ENCODE measurements around the gene COL4A3. TPM values are rescaled to one million over a fixed set of nuclear protein-coding genes. Genes with fewer than 3 reads are reported as not detected.
"Not testable (repeated sequence)": the region's sequence is repeated elsewhere in the genome, so short reads cannot be mapped to it uniquely, and the experiment has no call there.

The COL4A3 gene
- total RNA-seq, 1 donor from 2014 or later, result 3.9 TPM

DNA sequence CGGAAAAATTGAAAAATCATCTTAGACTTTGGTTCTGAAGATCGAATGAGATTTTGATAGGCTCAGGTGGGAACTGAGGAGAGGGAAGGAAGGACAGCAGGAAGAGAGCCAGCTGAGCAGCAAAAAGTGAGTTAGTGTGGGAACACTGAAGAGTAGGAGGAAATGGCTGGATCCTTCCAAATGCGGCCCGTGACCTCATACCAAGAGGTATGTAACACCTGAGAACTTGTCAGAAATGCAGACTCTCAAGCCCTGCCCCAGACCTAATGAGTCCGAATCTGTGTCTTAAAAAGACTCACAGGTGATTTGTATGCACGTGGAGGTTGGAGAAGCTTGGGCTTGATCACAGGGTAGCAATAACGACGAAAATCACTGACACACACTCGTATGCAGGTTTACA, 42.0 kb downstream of the COL4A3 start:
- no peak for DNase-seq (ENCODE audit: low spot score)

DNA sequence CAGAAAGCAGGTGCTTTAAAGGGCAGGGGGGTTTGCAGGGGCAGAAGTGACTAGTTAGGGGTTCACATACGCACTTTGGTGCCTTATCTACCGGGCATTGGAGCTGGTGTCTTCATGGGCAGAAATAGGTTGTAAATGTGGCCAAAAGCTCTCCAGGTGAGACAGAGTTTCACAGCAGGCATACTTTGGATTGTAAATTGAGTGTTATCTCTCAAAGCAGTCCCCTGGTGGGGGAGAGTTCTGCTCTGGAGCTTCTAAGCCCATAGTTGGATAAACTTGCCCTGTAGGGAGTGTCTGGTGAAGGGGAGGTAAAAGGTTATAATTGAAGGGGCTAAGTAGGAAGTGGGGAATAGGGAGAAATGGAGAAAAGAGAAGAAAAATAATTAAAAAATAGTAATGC, 43.1 kb downstream of the COL4A3 start:
- no peak for DNase-seq (ENCODE audit: low spot score)

DNA sequence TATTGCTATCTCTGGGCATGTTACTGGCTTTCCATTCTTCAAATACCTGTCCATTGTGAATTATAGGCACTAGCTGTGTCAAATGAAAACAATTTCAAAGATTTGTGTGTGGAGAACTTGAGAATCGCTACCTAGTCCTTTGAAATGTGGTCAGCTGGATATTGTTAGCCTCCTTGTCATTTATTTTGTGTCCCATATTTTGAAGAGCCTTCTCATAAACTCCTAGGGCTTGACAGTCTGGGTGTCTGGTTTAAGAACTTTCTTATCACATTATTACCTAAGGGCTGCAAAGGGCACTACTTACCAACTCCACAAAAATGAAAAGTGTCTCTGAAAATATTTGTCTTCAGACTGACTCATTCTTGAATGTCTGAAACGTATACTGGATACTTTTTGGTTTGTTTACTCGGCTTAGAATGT, 50.2 kb downstream of the COL4A3 start:
- peak; percentile 25 for DNase-seq (ENCODE audit: low spot score)

DNA sequence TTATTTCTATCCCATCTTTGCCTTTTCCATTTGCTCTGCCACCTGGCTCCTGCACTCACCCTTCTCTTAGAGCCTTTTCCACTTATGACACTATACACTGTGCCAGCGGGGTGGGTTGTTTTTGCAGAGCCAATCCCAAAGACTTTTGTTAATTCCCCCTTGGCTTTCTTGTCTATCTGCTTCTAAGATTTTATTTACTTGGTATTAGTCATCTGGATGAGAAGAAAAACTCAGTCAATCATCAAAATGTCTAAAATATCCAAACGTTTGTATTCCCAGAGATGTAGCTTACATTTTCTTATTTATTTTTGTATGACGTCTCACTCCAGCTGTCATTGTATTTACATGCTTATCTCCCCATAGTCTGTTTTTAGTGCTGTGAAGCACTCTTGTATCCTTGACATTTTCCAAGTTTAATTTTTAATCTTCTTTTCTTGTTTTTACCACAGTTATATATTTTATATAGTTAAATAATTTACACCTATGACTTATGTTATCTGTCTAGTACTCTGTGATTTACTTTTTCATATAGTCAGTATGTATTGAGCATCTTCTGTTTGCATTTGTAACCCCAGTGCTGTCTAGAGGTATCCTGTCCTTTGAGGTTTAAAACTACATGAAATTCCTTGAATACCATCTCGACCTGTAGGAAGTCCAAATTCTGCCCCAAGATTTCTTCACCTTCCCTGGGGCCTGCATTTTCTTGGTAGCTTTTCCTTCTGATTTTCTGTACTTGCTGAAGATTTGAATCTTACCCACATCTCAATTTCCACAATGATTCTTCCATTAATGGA, 55.1 kb downstream of the COL4A3 start:
- DNase-seq (ENCODE audit: low spot score), result no peak

DNA sequence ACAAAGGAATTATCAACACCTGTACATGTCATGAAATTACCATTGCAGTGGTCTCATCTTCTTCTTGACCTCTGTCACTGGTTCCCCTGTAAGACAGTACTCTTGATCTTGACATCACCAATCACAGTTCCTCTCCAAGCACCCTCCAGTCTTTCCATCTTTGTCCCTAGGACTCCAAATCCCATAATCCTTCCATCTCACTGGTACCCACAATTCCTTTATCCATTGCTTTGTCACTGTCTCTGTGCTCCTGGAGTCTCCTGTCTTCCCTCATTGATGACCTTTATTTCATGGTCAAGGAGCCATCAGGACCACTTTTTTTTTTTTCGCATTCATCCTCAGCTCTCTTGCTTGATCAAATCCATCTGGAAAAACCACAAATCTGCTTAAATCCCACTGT, 56.7 kb downstream of the COL4A3 start:
- no peak for DNase-seq (ENCODE audit: low spot score)

DNA sequence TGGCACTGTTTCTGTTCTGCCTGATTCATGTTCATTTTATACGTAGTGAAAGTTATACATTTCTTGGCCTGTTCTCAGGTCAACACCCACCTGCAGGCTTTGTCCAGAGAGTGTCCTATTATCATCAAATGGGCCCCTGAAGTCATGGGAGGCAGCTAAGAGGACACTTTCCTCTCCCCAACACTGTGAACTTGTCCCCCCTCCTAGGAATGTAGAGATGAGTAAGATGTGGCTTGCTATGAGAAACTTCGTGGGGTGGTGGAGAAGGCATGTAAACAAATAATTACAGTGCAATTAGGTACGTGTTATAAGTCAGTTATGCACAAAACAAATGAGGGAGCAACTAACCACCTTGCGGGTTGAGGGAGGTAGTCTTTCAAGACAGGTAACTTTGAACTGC, 57.9 kb downstream of the COL4A3 start:
- no peak for DNase-seq (ENCODE audit: low spot score)

DNA sequence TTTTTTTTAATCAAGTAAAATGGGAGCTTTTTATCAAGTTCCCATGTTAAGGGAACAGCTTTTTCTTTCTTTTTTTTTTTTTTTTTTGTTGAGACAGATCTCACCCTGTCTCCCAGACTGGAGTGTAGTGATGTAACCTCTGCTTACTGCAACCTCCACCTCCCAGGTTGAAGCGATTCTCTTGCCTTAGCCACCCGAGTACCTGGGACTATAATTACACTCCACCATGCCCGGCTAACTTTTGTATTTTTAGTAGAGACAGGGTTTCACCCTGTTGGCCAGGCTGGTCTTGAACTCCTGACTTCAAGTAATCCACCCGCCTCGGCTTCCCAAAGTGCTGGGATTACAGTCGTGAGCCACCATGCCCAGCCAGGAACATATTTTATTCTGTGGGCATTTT, 61.2 kb downstream of the COL4A3 start:
- DNase-seq (ENCODE audit: low spot score), result not testable (repeated sequence)

DNA sequence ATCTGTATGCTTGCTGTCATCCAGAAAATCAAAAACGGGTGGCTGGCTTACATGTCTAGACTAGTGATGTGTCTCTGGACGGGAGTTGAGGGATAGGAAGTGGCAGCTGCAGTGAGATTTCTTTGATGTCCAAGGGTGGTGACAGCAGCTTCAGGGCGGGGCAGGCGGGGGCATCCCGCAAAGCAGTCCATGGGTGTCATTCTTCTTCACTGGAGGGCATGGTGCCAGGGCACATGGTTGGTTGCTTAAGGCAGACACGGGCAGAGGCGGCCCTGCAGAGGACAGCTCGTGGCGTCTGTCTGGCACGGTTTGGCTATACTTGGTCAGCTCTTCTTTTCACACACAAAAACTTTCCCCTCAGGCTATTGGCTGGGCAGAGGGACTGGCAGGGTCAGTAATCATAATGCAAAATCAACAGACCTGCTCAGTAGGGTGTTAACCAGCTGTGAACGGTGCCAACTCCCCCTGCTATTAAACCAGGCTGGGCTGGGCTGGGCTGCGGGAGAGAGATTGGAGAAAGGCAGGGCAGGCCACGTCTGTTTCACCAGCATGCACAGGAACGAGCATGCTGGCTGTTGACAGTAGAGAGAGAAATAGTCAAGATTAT, 63.7 kb downstream of the COL4A3 start:
- no peak for DNase-seq (ENCODE audit: low spot score)

DNA sequence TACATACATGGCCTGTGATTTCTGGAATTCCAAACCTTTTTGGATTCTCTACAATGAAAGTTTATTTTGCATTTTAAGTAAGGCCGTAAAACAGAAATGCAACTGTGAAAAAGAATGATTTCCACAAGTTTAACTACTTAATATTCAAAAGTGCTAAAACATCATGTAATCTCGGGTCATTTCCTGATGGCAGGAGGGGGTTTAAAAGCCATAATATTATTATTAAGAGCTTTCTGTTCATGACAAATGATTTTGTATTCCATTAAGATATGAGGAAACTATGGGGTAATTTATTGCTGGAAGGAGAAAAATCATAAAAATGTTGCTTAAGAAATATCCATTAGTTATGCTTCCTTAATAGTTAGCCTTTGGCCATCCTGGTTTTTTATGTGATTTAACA, 65.7 kb downstream of the COL4A3 start:
- DNase-seq (ENCODE audit: low spot score), result no peak

DNA sequence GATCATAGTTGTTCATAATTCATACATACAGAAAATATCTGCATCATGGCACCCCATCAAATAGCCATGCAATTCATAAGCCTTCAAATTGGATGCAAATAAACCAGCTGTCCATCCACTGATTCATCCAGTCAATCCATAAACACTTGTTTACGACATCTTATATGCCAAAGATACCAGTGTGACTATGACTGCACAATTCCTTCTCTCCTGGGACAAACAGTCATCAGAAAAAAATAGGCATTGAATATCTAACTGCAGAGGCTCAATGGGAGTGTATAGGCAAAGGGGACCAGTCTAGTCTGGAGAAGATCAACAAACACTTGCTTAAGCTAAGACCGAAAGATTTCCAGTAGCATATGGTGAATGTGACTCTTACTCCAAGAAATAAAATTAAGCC, 70.0 kb downstream of the COL4A3 start:
- no peak for DNase-seq (ENCODE audit: low spot score)

DNA sequence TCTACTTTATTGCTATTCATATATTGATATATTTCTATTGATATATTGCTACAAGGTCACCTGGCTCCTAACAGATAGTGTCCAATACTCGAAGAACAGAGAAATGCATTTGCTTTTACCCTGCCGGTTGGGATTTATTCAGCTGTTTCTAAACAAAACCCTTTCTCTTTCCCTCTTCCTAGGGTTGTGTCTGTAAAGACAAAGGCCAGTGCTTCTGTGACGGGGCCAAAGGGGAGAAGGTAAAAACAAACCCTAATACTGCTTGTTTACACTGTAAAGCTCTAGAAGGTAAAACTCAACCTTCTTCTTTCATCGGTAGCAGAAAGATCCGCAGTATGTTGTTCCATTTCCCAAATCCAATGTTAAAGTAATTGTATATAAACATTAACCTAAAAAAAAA, 73.4 kb downstream of the COL4A3 start:
- no peak for DNase-seq (ENCODE audit: low spot score)

DNA sequence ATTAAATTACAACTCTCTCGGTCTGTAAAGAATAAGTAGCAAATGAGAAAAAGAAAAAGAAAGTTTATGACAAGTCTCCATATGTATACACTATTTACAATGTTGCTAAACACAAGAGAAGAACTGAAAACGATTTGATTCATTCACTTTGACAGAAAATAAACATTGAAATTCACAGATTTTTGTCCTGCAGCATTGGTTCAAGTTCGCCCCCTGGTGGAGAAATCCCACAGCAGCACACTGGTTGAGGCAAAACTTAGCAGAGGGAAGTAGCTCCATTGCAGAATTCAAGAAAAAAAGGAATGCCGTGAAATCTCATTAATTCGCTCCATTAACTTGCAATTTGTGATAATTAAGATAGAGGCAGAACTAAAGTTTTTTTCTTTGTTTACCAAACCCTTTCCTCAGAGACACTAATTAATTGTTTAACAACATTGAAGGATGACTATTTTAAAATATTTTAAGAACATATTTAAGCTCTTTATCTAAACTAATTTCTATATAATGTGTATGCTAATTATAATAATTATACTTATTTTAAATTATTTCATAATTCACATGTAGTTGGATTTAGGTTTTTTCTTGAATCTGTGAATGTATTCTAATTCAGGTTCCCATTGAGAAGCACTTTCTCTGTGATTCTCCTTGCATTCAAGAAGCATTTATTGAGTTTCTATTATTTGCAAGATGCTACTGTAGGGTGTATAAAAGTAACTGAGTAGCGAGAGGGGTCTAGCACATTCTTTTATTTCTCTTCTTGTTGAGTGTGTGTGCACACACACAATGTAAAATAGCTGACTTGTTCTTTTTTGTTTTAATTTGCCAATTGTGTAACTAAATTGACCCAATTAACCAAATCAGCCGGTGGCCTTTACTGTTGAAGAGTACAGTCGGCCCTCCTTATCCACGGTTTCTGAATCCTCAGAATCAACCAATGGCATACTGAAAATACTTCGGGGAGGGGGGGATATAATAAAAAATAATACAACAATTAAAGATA, 74.1 kb downstream of the COL4A3 start:
- peak; percentile 65 for DNase-seq (ENCODE audit: low spot score)

DNA sequence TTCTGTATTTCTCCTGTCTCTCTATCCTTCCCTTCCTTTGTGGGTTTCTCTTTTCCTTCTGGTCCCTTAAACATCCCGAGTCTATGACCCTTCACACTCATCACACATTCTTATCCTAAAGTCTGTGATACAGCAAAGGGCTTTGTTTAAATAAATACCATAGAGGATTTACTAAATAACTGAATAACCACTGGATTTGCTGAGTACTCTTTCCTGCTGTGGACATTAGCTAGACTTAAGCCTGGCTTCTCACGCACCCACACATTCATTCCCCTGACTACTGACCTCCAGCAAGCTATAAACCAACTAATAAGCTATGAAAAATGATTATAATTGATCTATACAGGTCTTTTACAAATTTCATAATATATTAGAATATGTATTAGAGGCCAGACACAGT, 76.6 kb downstream of the COL4A3 start:
- no peak for DNase-seq (ENCODE audit: low spot score)

DNA sequence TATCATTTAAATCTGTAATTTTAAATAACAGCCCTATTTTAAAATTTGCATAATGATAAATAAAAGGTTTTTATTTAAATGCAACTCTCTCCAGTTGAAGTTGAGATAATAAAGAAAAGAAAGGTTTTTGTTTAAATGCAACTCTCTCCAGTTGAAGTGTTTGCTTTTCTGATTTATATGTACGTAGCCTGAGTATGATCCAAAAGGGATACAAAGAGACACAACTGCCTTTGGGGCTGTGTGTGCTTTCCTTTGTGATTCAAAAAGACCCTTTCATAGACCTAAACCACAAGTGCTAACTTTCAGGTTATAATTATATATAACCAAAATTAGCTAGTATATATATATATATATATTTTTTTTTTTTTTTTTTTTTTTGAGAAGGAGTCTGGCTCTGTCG, 84.5 kb downstream of the COL4A3 start:
- DNase-seq (ENCODE audit: low spot score), result no peak

DNA sequence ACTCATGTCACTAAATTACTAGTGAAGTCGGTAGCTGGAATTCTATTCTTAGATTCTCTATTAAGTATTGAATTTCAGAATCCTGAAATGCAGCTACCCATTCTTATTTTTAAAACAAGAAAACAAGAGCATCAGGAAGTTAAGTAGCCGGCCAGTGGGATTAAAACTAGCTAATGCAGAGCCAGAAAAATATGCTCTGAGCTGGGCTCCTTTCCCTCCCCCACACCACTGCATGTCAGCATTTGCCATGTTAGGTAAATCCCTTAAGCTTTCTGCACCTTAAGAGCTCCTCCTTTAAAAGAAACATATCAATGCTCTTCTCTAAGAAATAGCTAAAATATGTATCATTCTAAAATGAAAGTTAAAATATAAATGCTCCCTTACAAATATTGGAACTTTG, 88.4 kb downstream of the COL4A3 start:
- DNase-seq (ENCODE audit: low spot score), result peak; percentile 14

DNA sequence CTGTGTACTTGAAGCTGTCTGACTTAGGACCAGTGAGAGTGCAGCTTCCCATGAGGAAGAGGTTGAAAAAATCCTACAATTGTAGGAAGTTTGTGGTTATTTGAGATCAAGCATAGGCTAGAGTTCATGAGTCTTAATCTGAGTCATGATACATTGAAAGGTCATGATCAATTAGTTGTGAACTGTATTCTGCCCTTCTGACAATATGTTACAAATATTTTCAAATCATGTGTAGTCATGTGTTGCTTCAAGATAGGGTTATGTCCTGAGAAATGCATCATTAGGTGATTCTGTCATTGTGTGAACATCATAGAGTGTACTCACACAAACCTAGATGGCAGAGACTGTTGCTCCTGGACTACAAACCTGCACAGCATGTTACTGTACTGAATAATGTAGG, 92.2 kb downstream of the COL4A3 start:
- no peak for DNase-seq (ENCODE audit: low spot score)

DNA sequence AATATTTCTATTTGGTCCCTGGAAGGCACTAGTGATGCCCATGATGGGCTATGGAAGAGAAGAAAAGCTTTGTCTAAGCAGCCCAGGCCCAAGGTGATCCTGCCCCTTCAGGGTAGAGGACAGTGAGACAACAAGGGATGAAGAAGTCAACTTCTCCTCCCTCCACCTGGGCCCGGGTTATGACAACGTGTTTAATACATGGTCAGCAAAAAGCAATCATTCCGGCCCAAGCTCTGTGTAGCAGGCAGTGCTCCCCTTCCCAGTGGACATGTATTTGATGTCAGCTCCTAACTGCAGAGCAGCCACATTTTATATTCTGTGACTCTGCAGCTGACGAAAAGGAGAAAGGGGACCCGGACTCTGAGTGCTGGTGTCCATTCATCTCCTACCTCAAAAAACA, 93.4 kb downstream of the COL4A3 start:
- DNase-seq (ENCODE audit: low spot score), result no peak

DNA sequence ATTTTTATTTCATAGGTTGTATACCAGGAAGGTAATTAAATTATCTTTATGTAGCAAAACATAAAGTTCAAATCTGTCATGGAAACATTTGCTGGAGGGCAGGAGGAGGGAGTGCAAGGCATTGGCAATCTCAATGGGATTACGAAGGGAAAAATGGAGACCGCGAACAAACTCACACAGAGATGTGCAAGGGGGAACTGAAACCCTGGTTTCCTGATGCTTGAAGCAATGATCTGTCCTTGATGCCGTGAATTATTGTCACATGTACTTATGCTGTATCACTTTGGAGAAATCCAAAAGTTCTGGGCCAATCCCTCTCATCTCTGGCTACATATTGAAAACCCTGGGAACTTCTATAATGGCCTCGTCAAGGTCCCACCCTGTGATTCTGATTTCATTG, 95.6 kb downstream of the COL4A3 start:
- no peak for DNase-seq (ENCODE audit: low spot score)

DNA sequence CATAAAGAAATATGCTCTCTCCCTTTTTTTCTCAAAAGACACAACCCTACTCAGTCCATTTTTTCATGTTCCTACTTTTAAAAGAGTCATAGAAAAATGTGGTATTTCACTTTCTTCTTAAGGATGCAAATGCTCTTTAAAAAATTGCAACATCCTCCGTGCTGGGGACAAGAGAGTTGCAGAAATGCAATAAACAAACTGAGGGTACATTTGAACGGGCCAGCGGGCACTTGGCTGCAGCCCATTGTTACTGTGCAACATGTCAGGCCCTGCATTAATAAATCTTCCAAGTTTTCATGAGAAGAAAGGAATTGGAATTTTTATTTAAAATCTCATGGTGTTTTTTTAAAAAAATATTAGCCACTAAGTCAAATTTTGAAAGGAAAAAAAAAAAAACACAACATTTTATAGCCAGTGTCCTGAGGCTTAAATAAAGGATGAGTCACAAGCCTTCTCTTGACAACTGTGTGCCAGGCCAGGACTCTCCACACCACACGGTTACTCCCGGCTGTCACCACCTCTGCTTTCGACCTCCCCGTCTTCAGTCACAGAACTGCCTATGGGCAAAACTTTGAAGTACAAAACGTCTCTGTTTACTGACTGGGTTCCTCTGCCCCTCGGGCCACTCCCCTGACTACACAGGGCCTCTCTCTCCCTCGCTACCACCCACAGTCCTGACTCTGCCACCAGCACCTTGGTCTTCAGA, 103.1 kb downstream of the COL4A3 start:
- DNase-seq (ENCODE audit: low spot score), result no peak

DNA sequence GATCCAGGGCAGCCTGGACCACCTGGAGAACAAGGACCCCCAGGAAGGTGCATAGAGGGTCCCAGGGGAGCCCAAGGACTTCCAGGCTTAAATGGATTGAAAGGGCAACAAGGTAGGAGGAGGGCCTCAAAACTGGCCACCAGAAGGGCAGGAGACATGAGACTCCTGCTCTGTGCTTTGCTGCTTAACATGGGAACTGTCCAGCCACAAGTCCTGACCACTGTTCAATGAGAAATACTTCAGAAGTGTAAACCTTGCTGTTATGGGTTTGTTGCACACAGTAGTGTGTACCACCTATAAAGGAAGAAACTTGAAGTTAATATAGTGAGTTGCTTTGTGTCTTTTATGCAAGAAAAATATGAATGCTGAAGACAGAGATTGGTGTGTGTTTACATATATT, 116.5 kb downstream of the COL4A3 start:
- DNase-seq (ENCODE audit: low spot score), result no peak

DNA sequence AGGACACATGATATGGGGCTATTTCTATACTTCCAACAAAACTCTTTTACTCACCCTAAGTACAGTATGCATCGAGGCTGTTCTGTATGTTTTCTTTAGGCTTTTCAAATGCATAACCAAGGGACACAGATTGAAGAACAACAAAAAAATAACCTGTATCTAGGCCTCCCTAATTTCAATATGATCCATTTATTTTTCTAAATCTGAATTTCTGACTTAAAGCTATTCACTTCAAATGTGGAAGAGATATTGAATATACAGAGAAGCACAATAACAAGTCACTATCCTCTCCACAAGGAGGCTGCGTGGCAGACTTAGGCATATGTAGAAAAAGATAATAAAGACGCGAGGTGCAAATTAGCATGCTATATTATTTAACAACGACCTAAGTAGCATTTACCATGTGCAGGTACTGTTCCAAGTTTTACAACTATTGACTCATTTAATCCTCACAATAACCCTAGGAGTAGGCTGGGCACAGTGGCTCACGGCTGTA, 121.4 kb downstream of the COL4A3 start:
- no peak for DNase-seq (ENCODE audit: low spot score)
